Limb (tissue), 2 donors: ENCODE data around the gene MYOF.
A peak's percentile ranks its signal among the peaks of the same experiment; 100 is the strongest.
"Not testable (repeated sequence)": the region's sequence is repeated elsewhere in the genome, so short reads cannot be mapped to it uniquely, and the experiment has no call there.

Experiments used
- DNase-seq, 2 donors: peaks; one replicate each; pipeline ENCODE4 v3.0.0-alpha.2; 2016; ENCODE audit errors: extremely low spot score in 2 of 2

Gene MYOF

GRCh38 chr10:93422118-93422517 lies 60.0 kb downstream of the MYOF start:
- no peak for DNase-seq

DNA sequence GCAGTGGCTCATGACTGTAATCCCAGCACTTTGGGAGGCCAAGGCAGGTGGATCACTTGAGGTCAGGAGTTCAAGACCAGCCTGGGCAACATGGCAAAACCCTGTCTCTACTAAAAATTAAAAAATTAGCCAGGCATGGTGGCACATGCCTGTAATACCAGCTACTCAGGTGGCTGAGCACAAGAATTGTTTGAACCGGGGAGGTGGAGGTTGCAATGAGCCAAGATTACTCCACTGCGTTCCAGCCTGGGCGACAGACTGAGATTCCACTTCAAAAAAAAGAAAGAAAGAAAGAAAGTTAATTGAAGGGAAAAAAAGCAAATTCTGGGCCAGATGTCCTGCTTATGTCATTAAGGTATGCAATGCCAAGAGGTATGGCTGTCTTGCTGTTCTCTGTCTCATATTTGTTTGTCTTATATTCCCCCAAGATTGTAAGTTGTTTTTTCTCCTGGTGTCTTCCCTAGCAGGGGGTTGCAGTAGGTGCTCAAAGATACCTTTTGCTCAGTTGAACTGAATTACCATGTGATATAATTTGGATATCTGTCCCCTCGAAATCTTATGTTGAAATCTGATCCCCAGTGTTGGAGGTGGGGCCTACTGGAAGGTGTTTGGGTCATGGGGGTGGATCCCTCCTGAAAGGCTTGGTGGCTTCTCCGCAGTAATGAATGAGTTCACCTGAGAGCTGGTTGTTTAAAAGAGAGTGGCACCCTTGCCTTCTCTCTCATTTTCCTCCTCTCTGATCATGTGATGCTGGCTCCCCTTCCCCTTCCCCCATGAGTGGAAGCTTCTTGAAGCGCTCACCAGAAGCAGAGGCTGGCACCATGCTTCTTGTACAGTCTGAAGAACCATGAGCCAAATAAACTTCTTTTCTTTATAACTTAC lies 60.9 kb downstream of the MYOF start:
- DNase-seq = no peak

GRCh38 chr10:93420091-93420490 lies 62.0 kb downstream of the MYOF start:
- peak; percentile 42 to 90 for DNase-seq

GRCh38 chr10:93419016-93419415 lies 63.1 kb downstream of the MYOF start:
- not testable (repeated sequence) for DNase-seq

DNA sequence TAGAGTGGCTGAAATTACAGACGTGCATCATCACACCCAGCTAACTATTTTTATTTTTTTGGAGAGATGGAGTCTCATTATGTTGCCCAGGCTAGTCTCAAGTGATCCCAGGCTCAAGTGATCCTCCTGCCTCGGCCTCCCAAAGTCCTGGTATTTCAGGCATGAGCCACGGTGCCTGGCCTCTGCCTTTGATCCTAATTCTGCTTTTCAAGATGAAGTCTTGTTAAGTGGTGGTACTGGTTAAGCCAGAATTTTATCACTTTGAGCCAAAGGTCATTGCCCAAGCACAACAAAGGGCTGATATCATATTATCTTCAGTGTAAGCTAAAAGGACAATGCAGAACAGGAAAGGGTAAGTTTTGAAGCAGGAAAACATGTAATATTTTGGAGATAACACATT lies 64.2 kb downstream of the MYOF start:
- no peak for DNase-seq

- no peak for DNase-seq
These were observed 64.9 kb downstream of the MYOF start for GRCh38 chr10:93417266-93417665.

DNA sequence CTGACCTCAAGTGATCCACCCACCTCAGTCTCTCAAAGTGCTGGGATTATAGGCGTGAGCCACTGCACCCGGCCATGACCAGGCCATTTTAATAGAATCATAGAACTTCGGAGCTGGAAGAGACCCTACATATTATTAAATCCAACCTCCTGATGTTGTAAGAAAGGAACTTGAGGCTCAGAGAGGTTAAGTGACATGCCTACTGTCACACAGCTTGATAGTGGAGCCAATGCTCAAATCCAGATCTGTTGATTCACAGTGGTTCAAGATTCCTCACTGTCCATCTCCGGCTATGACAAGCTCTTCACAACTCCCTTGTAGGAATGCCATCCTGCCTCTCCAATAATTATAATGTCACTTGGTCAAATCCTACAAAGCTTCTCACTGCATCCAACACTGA lies 65.3 kb downstream of the MYOF start:
- DNase-seq = no peak

GRCh38 chr10:93415693-93416092 lies 66.4 kb downstream of the MYOF start:
- no peak for DNase-seq

GRCh38 chr10:93413252-93413689 lies 68.9 kb downstream of the MYOF start:
- DNase-seq = no peak

DNA sequence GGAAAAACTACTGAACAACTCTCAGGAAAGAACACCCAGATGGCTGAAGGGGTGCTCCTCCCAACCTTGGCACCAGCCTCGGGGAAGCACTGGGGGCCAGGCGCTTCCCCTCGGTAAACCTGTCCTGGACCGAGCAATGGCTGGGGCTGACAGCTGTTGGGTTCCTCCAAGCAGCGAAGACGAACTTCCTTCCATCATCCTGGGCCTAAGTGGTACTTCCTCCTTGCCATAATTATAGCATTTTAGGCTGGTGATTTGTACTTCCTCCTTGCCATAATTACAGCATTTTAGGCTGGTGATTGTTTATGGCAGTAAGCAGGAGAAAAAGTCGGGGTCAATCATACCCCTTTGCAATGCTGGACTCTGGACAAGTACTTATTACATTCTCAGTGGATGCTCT lies 69.3 kb downstream of the MYOF start:
- no peak for DNase-seq

GRCh38 chr10:93410697-93411348 lies 71.3 kb downstream of the MYOF start:
- no peak for DNase-seq

- no peak for DNase-seq
These were observed 73.4 kb downstream of the MYOF start for GRCh38 chr10:93408783-93409182.

DNA sequence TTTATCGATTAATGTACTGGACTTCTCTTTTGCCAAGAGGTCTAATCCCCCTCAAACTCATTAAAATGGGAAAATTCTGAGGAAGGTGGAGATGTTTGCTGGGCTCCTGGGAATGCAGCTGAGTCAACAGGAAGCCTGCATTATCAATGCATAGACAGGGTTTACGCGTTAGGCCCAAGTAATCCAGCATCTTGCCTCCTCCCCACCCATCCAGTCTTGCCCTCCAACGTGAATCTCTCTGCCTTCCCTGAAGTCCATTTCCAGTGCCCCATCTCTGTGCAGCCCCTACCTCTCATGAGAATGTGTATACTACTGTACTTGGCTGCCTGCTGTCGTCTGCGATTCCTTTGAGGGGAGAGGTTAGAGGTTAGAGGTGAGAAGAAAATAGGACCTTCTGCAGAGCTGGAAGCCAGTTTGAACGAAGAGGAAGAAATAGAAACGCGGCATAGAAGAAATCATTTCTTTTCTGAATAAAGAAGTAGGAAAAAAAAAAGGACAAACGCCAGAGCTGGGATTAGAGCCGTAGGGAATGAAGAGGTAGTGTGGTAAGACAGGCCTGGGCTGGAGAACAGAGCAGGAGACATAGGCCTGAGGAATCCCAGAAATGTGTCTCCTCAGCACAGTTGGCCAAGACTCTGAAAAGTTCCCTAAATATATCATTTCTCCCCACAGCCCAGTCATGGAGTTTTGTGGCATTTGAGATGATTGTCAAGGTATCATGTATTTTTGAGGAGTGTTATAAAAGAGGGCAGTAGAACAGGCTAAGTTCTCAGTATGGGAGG lies 75.6 kb downstream of the MYOF start:
- no peak for DNase-seq

DNA sequence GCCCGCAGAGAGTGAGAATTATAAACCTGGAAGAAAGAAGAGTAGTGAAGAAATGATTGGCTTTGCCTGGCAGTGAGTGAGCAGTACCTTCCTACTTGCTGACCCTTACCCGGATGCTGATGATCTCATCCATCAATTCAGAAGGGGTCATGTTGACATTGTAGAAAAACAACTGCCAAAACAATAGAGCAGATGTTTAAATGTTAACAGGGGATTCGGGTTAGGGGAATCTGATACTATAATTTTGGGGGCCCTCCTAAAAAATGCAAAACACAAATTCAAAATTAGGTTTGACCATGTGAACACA lies 78.1 kb downstream of the MYOF start:
- DNase-seq = no peak

GRCh38 chr10:93403152-93404047 lies 78.7 kb downstream of the MYOF start:
- DNase-seq = no peak

- DNase-seq = no peak
These were observed 79.9 kb downstream of the MYOF start for GRCh38 chr10:93402192-93402591.

- no peak for DNase-seq
These were observed 83.6 kb downstream of the MYOF start for GRCh38 chr10:93398528-93398927.

- no peak for DNase-seq
These were observed 85.1 kb downstream of the MYOF start for GRCh38 chr10:93397020-93397419.

DNA sequence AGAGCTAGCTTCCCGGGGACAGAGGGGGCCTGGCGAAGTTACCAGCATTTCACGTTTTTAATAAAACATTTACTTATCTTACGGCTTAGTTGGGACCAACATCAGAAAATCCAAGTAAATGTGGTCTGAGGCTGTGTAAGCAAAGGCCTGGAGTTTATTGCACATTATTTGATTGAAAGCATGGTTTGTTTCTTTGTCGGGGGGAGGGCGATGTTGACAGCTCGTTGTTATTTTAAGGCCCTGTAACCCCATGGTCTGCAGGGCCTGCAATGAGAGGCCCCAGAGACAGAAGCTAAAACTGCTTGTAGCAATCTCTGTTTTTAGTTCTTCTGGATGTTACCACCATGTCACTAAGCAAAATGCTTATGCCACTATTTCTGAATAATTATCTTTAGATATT lies 88.9 kb downstream of the MYOF start:
- DNase-seq = no peak

- DNase-seq = no peak
These were observed 90.0 kb downstream of the MYOF start for GRCh38 chr10:93392121-93392520.
